ENCODE results near the gene LRMDA.

Gene LRMDA

DNA sequence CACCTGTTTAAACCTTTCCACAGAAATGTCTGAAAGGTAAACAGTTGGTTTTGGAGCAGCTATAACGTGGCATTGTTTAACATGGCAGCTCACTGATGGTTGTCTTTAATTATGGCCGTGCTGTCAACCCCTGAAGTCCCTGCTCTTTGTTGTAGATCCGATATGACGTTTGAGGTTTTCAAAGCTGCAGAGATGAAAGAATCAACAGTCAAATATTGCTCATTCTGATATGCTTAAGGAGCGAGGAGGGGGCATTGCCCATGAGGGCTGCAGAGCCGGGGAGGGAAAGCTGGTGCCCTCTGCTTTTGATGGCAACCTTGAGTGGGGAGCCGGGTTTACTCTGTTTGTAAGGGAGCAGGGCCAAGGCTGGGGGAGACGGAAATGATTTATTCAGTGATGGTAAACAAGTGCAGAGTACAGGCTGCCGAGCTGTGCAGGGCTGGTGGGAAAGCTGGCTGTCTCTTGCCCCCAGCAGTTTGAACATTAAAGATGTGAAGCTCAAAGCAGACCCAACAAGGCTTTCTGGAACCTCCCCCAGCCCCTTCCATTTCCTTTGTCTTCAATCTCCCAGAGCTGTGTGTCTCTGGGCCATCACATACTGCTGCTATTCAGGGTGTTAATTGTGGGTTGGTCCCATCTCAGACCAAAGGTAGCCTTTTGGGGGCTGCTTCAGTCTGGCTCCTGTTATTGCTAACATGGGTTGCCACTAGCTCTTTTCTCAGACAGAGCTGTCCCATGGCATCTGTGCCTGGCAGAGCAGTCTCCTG, 345.5 kb downstream of the LRMDA start:
- Histone ChIP-seq H3K36me3 (ENCODE audit: control insufficient read depth, low read depth, low read length) (no peaks in the 10 kb centered on the region), H3K4me1 (ENCODE audit: control insufficient read depth, low read depth, low read length) (peaks cover 6% of the 10 kb centered on the region), H3K9ac (ENCODE audit: low read length) (no peak overlapping the region), H3K27me3 (ENCODE audit: control insufficient read depth, insufficient read depth, low read length) (peaks cover 7% of the 10 kb centered on the region), H3K4me3 (ENCODE audit: low read length) (no peak overlapping the region), H3K27ac (ENCODE audit: low read length) (no peak overlapping the region), H3K9me3 (ENCODE audit: control insufficient read depth, low read depth, low read length) (no peaks in the 10 kb centered on the region)

DNA sequence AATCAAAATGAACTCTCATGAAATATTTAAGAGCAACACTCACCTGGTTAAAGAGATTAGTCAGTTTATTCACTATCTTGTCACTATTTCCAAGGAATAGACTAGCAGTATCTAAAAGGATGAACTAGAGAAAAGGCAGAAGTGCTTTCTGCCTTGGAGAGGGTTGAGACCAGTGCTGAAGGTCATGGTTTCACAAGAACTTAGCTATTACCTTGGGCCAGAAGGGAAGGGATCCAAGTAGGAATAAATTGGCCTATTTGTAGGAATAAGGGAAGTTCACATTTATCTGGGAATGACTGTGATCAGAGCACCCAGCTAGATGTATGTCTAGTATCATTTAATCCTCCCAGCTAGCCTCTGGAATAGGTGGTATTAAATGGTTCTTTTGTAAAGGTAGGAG, 347.2 kb downstream of the LRMDA start:
- no peaks in the 10 kb centered on the region for H3K9me3 ChIP-seq (ENCODE audit: control insufficient read depth, low read depth, low read length)
- peaks cover 18% of the 10 kb centered on the region for H3K4me1 ChIP-seq (ENCODE audit: control insufficient read depth, low read depth, low read length)
- no peak overlapping the region for H3K27ac ChIP-seq (ENCODE audit: low read length)
- H3K27me3 ChIP-seq (ENCODE audit: control insufficient read depth, insufficient read depth, low read length): peaks cover 15% of the 10 kb centered on the region
- H3K36me3 ChIP-seq (ENCODE audit: control insufficient read depth, low read depth, low read length): no peaks in the 10 kb centered on the region
- no peak overlapping the region for H3K9ac ChIP-seq (ENCODE audit: low read length)
- H3K4me3 ChIP-seq (ENCODE audit: low read length): no peak overlapping the region

DNA sequence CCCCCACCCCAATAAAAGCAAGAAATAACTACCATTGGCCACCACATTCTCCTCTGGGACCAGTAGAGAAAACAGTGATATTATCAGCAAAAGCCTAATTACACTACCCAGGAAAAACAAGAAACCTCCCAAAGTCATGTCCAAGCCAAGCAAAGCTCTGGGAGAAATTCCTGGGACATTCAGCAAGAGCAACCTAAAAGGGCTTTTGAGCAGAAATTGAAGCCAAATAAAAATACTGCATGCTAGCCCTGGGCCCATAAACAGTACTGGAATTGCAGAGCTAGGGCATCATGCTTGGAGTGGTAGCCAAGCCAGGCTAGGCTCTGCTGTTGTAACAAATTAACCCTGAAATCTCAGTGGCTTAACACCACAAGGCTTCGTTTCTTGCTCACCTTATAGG, 347.9 kb downstream of the LRMDA start:
- Histone ChIP-seq H3K27me3 (ENCODE audit: control insufficient read depth, insufficient read depth, low read length) (peaks cover 15% of the 10 kb centered on the region), H3K9me3 (ENCODE audit: control insufficient read depth, low read depth, low read length) (no peaks in the 10 kb centered on the region), H3K27ac (ENCODE audit: low read length) (no peak overlapping the region), H3K36me3 (ENCODE audit: control insufficient read depth, low read depth, low read length) (no peaks in the 10 kb centered on the region), H3K4me1 (ENCODE audit: control insufficient read depth, low read depth, low read length) (peaks cover 18% of the 10 kb centered on the region), H3K4me3 (ENCODE audit: low read length) (no peak overlapping the region), H3K9ac (ENCODE audit: low read length) (no peak overlapping the region)

DNA sequence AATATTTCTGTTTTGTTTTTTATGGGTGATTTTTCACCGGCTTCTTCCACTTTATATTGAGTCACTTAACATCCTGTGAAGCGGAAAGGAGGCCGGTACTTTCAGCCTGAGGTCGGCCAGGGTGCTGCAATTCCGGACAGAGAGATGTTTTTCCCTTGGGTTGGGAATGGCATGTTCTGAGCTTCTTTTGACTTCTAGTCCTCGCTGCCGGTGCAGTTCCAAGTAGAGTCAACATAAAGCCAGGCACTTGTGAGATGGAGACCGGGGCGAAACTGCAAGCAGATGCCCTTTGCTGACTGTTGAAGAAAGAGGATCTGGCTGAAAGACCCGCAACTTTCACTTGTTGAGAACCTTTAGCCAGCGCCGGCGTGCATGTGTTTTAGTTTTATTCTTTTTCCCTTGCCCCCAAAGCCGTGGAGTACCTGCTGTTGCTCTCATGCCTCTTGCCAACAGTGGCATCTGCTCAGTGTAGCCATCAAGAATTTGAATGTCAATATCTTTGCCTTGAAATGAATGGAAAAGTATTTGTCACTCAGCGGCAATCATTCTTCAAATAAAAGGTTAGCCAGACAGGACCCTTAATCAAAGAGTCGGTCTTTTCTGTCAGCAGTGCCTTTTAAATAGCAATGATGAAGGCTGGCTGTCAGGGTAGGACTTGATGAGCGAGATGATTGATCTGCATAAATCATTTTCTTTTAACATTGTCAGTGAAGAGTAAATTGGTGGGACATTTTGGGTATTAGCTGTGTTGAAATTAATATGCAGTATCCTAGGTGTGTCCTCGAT, 351.2 kb downstream of the LRMDA start:
- H3K9ac ChIP-seq (ENCODE audit: low read length): no peak overlapping the region
- H3K27me3 ChIP-seq (ENCODE audit: control insufficient read depth, insufficient read depth, low read length): peaks cover 15% of the 10 kb centered on the region
- no peak overlapping the region for H3K27ac ChIP-seq (ENCODE audit: low read length)

DNA sequence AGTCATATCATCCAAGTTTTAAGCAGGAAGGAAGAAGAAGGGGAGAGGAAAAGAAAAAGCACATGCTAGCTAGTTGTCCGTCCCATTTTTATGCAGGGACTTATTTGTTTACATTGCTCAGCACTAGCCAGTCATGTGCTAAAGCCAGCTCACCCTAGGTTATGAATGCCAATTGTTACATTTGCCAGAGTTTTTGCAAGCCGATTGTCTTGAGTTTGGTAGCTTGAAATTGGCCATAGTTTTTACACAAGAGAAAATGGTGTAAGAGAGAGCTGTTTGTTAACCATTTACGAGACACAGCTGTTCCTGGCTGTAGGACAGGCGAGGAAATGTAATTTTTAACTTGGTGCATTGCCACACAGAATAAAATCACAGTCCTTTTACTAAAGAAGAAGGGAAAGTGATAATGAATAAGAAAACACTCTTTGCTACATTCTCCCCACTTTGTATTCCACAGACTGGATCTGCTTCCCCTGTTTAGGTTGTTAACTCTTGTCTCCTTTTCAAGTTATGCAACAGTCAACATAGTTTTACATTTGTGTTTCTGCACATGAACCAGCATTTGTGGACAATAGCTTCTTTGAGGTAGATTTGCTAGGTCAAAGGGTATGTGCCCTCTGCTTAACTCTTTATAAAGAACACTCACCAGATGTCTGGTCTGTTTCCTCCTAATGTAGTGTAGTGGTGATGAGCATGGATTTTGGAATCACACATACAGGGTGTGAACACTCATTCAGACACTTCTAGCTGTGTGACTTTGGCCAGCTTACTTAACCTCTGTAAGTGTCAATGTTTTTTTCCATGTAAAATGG, 357.2 kb downstream of the LRMDA start:
- H3K4me3 ChIP-seq (ENCODE audit: low read length): no peak overlapping the region
- H3K9me3 ChIP-seq (ENCODE audit: control insufficient read depth, low read depth, low read length): no peaks in the 10 kb centered on the region
- H3K9ac ChIP-seq (ENCODE audit: low read length): no peak overlapping the region
- no peaks in the 10 kb centered on the region for H3K27me3 ChIP-seq (ENCODE audit: control insufficient read depth, insufficient read depth, low read length)
- peaks cover 20% of the 10 kb centered on the region for H3K4me1 ChIP-seq (ENCODE audit: control insufficient read depth, low read depth, low read length)
- no peak overlapping the region for H3K27ac ChIP-seq (ENCODE audit: low read length)
- H3K36me3 ChIP-seq (ENCODE audit: control insufficient read depth, low read depth, low read length): no peaks in the 10 kb centered on the region

More for the DNA sequence above, 351.2 kb downstream of the LRMDA start:
- no peaks in the 10 kb centered on the region for H3K36me3 ChIP-seq (ENCODE audit: control insufficient read depth, low read depth, low read length)
- no peaks in the 10 kb centered on the region for H3K9me3 ChIP-seq (ENCODE audit: control insufficient read depth, low read depth, low read length)
- H3K4me1 ChIP-seq (ENCODE audit: control insufficient read depth, low read depth, low read length): peaks cover 23% of the 10 kb centered on the region
- H3K4me3 ChIP-seq (ENCODE audit: low read length): no peak overlapping the region

DNA sequence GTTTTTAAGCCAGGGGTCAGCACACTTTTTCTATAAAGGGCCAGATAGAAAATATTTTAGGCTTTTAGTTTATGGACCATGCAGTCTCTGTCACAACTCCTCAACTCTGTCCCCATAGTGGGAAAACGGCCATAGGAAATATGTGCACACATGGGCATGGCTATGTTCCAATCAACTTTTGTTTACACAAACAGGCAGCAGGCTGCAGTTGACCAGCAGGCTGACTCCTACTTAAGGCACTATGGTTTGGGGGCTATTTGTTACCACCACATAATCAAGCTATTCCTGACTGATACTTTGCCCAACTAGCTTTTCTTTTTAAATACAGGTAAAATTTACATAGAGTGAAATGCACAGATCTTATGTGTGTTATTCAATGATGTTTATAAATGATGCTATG, 362.4 kb downstream of the LRMDA start:
- Histone ChIP-seq H3K9ac (ENCODE audit: low read length) (no peak overlapping the region), H3K27ac (ENCODE audit: low read length) (no peak overlapping the region), H3K4me1 (ENCODE audit: control insufficient read depth, low read depth, low read length) (peaks cover 8% of the 10 kb centered on the region), H3K4me3 (ENCODE audit: low read length) (no peak overlapping the region), H3K9me3 (ENCODE audit: control insufficient read depth, low read depth, low read length) (no peaks in the 10 kb centered on the region), H3K27me3 (ENCODE audit: control insufficient read depth, insufficient read depth, low read length) (no peaks in the 10 kb centered on the region), H3K36me3 (ENCODE audit: control insufficient read depth, low read depth, low read length) (no peaks in the 10 kb centered on the region)

DNA sequence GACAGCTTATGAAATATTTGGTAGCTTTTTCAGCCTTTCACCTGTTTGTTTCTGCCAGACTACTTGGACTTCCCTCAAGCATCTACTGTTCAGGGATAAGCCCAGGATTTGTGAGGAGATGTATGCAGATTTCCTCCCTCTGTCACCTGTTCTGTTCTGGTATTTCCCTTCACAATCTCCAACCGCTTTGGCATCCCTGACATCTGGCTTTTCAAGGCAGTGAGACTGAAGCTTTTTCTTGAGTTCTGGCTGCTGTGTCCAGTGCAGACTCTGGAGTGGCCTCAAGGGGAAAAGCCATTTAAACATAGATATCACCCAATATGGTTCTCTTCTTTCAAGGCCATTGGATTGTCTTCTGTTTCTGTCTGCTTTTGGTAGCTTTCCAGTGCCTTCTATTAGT, 369.7 kb downstream of the LRMDA start:
- no peaks in the 10 kb centered on the region for H3K36me3 ChIP-seq (ENCODE audit: control insufficient read depth, low read depth, low read length)
- H3K9me3 ChIP-seq (ENCODE audit: control insufficient read depth, low read depth, low read length): no peaks in the 10 kb centered on the region
- H3K27ac ChIP-seq (ENCODE audit: low read length): no peak overlapping the region
- H3K9ac ChIP-seq (ENCODE audit: low read length): no peak overlapping the region
- H3K27me3 ChIP-seq (ENCODE audit: control insufficient read depth, insufficient read depth, low read length): no peaks in the 10 kb centered on the region
- no peak overlapping the region for H3K4me3 ChIP-seq (ENCODE audit: low read length)
- H3K4me1 ChIP-seq (ENCODE audit: control insufficient read depth, low read depth, low read length): peaks cover 5% of the 10 kb centered on the region

DNA sequence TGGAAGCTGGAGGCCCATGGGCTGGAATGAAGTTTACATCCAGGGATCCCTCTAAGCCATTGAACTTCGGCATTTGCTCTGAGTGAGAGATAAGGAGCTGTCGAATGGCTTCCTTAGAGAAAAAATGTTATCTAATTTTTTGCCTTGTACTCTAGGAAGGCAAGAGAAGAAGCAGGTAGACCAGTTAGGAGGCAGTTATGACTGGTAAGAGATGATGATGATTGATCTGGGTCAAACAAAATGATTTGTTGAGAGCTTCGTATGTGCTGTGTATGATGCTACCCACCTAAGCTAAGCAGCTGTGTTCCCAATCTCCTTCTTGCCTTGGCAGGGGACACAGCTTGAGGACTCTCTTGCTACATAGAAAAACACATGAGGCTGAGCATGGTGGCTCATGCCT, 370.2 kb downstream of the LRMDA start:
- Histone ChIP-seq H3K27ac (ENCODE audit: low read length) (no peak overlapping the region), H3K9me3 (ENCODE audit: control insufficient read depth, low read depth, low read length) (no peaks in the 10 kb centered on the region), H3K36me3 (ENCODE audit: control insufficient read depth, low read depth, low read length) (no peaks in the 10 kb centered on the region), H3K27me3 (ENCODE audit: control insufficient read depth, insufficient read depth, low read length) (no peaks in the 10 kb centered on the region), H3K9ac (ENCODE audit: low read length) (no peak overlapping the region), H3K4me3 (ENCODE audit: low read length) (no peak overlapping the region), H3K4me1 (ENCODE audit: control insufficient read depth, low read depth, low read length) (peaks cover 5% of the 10 kb centered on the region)

DNA sequence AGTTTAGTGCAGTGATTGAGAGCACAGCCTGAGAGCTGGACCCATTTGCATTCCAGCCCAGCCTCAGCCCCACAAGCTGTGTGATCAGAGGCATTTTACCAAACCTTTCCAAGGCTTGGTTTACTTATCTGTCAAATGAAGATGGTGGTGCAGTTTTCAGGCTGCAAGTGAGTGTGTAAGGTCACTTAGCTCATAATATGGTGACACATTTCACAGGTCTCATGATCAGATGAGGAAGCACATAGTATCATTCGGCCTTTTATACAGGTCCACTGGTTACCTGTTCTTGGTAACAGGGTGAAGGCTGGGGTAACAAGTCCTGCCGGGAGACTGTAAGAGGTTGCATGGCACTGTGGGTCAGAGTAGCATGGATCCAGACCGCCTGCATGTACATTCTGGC, 371.7 kb downstream of the LRMDA start:
- Histone ChIP-seq H3K27ac (ENCODE audit: low read length) (no peak overlapping the region), H3K9ac (ENCODE audit: low read length) (no peak overlapping the region), H3K9me3 (ENCODE audit: control insufficient read depth, low read depth, low read length) (no peaks in the 10 kb centered on the region), H3K4me1 (ENCODE audit: control insufficient read depth, low read depth, low read length) (peaks cover 5% of the 10 kb centered on the region), H3K27me3 (ENCODE audit: control insufficient read depth, insufficient read depth, low read length) (no peaks in the 10 kb centered on the region), H3K4me3 (ENCODE audit: low read length) (no peak overlapping the region), H3K36me3 (ENCODE audit: control insufficient read depth, low read depth, low read length) (no peaks in the 10 kb centered on the region)

DNA sequence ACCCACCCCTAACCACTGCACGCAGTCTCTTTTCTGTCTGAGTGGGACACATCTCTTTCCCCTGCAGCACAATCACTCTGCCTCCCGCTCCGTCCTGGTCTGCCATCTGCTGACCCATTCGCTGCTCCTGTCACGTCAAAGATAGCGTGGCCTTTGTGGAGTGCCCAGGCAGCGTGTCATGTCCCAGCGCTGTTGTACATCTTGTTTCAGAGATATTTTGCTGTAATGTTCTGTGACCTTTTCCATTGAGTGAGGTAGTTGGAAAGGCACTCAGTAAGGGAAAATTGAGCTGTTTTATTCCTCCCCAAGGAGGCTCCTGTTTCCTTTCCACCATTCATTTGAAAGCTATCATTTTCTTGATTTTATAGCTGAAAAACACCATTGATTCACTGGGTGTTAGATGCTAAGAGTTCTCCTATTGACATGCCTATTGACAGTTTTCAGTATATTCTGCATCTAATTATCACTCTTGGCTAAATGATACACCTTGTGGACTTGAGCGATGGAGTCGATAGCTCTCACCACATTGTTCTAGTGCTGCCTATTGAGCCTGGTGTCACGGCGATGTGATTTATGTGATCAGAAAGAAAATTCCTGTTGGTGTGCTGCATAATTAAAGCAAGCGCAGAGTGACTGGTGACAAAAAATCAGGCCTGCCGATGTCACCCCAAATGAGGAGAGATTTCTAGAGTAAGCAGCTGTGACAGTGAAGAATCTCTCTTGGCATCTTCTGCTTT, 372.6 kb downstream of the LRMDA start:
- H3K4me3 ChIP-seq (ENCODE audit: low read length): no peak overlapping the region
- H3K27me3 ChIP-seq (ENCODE audit: control insufficient read depth, insufficient read depth, low read length): no peaks in the 10 kb centered on the region
- H3K9me3 ChIP-seq (ENCODE audit: control insufficient read depth, low read depth, low read length): no peaks in the 10 kb centered on the region
- no peaks in the 10 kb centered on the region for H3K36me3 ChIP-seq (ENCODE audit: control insufficient read depth, low read depth, low read length)
- peaks cover 5% of the 10 kb centered on the region for H3K4me1 ChIP-seq (ENCODE audit: control insufficient read depth, low read depth, low read length)
- H3K9ac ChIP-seq (ENCODE audit: low read length): no peak overlapping the region
- no peak overlapping the region for H3K27ac ChIP-seq (ENCODE audit: low read length)

DNA sequence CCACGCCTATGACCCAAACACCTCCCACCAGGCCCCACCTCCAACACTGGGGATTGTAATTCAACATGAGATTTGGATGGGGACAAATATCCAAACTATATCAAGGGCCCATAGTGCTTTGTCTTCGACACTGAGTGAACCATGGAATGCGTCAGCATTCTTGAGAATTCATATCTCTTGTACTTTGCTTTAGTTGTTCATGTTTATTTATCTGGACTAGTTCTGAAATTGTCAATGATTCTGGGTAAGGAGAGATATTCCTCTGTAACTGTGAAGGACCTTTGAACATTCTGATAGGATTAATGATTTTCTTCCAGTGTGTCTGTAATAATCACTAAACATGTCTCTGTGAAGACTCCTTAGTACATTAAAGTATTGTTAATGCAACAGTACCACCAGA, 374.8 kb downstream of the LRMDA start:
- H3K27ac ChIP-seq (ENCODE audit: low read length): no peak overlapping the region
- no peaks in the 10 kb centered on the region for H3K27me3 ChIP-seq (ENCODE audit: control insufficient read depth, insufficient read depth, low read length)
- no peak overlapping the region for H3K9ac ChIP-seq (ENCODE audit: low read length)
- no peaks in the 10 kb centered on the region for H3K9me3 ChIP-seq (ENCODE audit: control insufficient read depth, low read depth, low read length)
- no peaks in the 10 kb centered on the region for H3K4me1 ChIP-seq (ENCODE audit: control insufficient read depth, low read depth, low read length)
- H3K36me3 ChIP-seq (ENCODE audit: control insufficient read depth, low read depth, low read length): no peaks in the 10 kb centered on the region
- no peak overlapping the region for H3K4me3 ChIP-seq (ENCODE audit: low read length)
